IPS-20b (cell line): ENCODE results near the gene ECHS1.
"Not testable (repeated sequence)": the region's sequence is repeated elsewhere in the genome, so short reads cannot be mapped to it uniquely, and the experiment has no call there.

ENCODE experiments used
- H3K27ac ChIP-seq: one replicate; pipeline ENCODE4 v1.5.1; 2013; ENCODE audit warnings: low read length
- H3K27me3 ChIP-seq: 2 replicates; pipeline ENCODE4 v1.6.1; 2013; ENCODE audit warnings: mild to moderate bottlenecking, low read length, inconsistent platforms; ENCODE audit not compliant: insufficient read depth
- H3K36me3 ChIP-seq: 2 replicates; pipeline ENCODE4 v1.6.1; 2013; ENCODE audit warnings: low read depth, mild to moderate bottlenecking, inconsistent platforms, low read length, moderate library complexity; ENCODE audit not compliant: insufficient read depth
- H3K4me1 ChIP-seq: 2 replicates; pipeline ENCODE4 v1.6.1; 2013; ENCODE audit warnings: mild to moderate bottlenecking, control low read depth, inconsistent platforms, low read length, moderate library complexity; ENCODE audit not compliant: insufficient read depth
- H3K4me3 ChIP-seq: 2 replicates; pipeline ENCODE4 v1.5.1; 2013; ENCODE audit warnings: mild to moderate bottlenecking, low read length, inconsistent platforms
- H3K9ac ChIP-seq: 2 replicates; pipeline ENCODE4 v1.6.1; 2013; ENCODE audit warnings: low read depth, mild to moderate bottlenecking, inconsistent platforms, low read length, moderate library complexity
- H3K9me3 ChIP-seq: 2 replicates; pipeline ENCODE4 v1.6.1; 2013; ENCODE audit warnings: mild to moderate bottlenecking, low read depth, low read length, inconsistent platforms; ENCODE audit not compliant: insufficient read depth

The ECHS1 gene

DNA sequence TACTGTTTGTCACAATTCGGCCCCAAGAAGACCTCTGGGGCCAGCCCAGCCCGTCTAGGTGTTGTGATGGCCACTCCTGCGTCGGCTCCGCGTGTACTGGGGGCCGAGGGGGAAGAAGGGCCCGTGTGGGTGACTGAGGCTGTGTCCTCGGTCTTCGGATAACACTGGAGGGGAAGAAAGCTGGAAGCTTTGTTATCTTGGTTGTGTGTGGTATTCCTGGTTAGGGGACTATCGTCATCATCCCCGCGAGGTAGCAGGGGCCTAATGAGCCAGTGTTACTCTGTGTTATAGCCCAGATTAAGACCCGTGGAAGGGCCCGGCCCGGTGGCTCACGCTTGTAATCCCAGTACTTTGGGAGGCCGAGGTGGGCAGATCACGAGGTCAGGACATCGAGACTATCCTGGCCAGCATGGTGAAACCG lies 21.7 kb upstream of the ECHS1 start:
- H3K9ac ChIP-seq = peak overlapping the region; percentile 93
- no peaks in the 10 kb centered on the region for H3K9me3 ChIP-seq
- H3K4me1 ChIP-seq = no peaks in the 10 kb centered on the region
- peak overlapping the region; percentile 61 for H3K27ac ChIP-seq
- peak overlapping the region; percentile 99 for H3K4me3 ChIP-seq
- H3K27me3 ChIP-seq = no peaks in the 10 kb centered on the region
- peaks cover 39% of the 10 kb centered on the region for H3K36me3 ChIP-seq

DNA sequence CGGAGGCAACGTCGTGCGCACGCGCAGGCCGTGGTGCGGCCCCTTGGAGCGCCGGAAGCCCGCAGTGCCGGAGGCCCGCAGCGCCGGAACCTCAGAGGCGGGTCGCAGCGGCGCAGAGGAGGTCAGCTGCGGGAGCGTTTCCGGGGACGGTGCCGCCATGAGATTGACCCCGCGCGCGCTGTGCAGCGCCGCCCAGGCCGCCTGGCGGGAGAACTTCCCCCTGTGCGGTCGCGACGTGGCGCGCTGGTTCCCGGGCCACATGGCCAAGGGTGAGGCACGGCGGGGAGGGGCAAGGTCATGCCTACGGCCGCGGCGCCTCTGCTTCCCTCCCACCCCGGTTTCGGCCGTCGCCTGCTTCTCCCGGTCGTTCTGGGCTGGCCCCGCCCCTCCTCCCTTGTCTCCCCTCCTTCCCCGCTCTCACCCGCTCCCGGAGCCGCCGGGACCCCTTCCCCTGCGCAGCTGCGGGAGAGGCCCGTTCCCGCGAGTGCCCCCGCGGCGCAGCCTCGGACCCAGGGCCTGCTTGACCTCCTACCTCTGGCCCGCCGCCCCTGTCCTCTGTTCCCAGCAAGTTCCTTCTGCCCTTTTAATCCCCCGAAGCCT lies 21.0 kb upstream of the ECHS1 start, which contains the start of gene MTG1:
MTG1 (plus strand) TSS at position 94 of the 600 bp plus-strand sequence; CDS start at position 158, 64 bp downstream.
- Histone ChIP-seq H3K27me3 (no peaks in the 10 kb centered on the region), H3K4me3 (peak within 1 kb of the TSS; percentile 99), H3K4me1 (no peaks in the 10 kb centered on the region), H3K27ac (peak within 1 kb of the TSS; percentile 61), H3K9me3 (no peaks in the 10 kb centered on the region), H3K9ac (peak within 1 kb of the TSS; percentile 93), H3K36me3 (peaks cover 33% of the 10 kb centered on the region)

- Histone ChIP-seq H3K27ac (no peak overlapping the region), H3K9ac (peak overlapping the region; percentile 79; the same call in 1 of the 2 replicates)
These were observed 20.4 kb upstream of the ECHS1 start for GRCh38 chr10:133393401-133394063.

GRCh38 chr10:133391761-133392518 lies 18.8 kb upstream of the ECHS1 start:
- Histone ChIP-seq H3K4me3 (no peak overlapping the region), H3K9ac (no peak overlapping the region)

More at GRCh38 chr10:133393401-133394063, 20.4 kb upstream of the ECHS1 start:
- Histone ChIP-seq H3K4me1 (no peaks in the 10 kb centered on the region), H3K9me3 (no peaks in the 10 kb centered on the region), H3K36me3 (peaks cover 27% of the 10 kb centered on the region), H3K4me3 (peak overlapping the region; percentile 99), H3K27me3 (no peaks in the 10 kb centered on the region)

DNA sequence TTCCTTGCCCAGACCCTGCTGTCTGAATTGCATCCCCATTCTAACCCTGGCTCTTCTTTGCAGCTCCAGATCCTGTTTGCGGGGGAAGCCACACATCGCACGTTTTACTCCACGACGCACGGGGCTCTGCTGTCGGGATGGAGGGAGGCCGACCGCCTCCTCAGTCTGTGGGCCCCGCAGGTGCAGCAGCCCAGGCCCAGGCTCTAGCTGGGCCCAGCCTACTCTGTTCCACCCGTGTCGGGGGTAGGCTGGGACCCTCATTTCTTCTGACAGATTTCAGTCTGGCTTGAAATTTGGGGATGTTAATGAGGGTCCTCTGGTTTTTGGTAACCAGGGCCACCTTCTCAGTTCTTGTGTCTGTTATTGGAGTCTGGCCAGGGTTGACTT lies 18.1 kb upstream of the ECHS1 start:
- H3K4me1 ChIP-seq = no peaks in the 10 kb centered on the region
- H3K36me3 ChIP-seq = peaks cover 9% of the 10 kb centered on the region
- H3K4me3 ChIP-seq = no peak overlapping the region
- H3K27me3 ChIP-seq = no peaks in the 10 kb centered on the region
- H3K27ac ChIP-seq = no peak overlapping the region
- no peaks in the 10 kb centered on the region for H3K9me3 ChIP-seq
- no peak overlapping the region for H3K9ac ChIP-seq

More at GRCh38 chr10:133391761-133392518, 18.8 kb upstream of the ECHS1 start:
- Histone ChIP-seq H3K4me1 (no peaks in the 10 kb centered on the region), H3K27me3 (no peaks in the 10 kb centered on the region), H3K36me3 (peaks cover 14% of the 10 kb centered on the region), H3K9me3 (no peaks in the 10 kb centered on the region), H3K27ac (no peak overlapping the region)

DNA sequence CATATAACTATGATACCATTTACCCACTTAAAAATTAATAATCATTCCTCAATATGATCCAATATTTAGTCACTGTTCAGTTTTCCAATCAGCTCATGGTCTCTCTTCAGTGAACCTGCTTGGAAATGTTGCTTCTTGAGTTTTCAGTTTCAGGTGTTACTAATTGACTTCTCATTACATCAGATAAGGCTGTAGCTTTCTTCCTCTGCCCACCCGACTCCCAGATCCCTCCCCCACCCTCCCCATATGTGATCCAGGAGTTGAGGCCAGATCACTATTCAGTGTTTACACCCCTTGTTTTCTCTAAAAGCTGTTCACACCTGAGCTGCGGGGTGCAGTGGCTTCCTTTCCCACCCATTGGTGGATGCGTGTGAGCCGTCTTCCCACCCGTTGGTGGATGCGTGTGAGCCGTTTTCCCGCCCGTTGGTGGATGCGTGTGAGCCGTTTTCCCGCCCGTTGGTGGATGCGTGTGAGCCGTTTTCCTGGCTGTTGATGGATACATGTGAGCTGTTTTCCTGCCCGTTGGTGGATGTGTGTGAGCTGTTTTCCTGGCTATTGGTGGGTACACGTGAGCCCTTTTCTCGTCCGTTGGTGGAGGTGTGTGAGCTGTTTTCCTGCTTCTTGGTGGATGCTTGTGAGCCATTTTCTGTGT lies 17.6 kb upstream of the ECHS1 start:
- no peaks in the 10 kb centered on the region for H3K4me1 ChIP-seq
- H3K4me3 ChIP-seq = no peak overlapping the region
- H3K9ac ChIP-seq = no peak overlapping the region
- H3K27ac ChIP-seq = no peak overlapping the region
- no peaks in the 10 kb centered on the region for H3K9me3 ChIP-seq
- H3K36me3 ChIP-seq = peaks cover 4% of the 10 kb centered on the region
- H3K27me3 ChIP-seq = no peaks in the 10 kb centered on the region

DNA sequence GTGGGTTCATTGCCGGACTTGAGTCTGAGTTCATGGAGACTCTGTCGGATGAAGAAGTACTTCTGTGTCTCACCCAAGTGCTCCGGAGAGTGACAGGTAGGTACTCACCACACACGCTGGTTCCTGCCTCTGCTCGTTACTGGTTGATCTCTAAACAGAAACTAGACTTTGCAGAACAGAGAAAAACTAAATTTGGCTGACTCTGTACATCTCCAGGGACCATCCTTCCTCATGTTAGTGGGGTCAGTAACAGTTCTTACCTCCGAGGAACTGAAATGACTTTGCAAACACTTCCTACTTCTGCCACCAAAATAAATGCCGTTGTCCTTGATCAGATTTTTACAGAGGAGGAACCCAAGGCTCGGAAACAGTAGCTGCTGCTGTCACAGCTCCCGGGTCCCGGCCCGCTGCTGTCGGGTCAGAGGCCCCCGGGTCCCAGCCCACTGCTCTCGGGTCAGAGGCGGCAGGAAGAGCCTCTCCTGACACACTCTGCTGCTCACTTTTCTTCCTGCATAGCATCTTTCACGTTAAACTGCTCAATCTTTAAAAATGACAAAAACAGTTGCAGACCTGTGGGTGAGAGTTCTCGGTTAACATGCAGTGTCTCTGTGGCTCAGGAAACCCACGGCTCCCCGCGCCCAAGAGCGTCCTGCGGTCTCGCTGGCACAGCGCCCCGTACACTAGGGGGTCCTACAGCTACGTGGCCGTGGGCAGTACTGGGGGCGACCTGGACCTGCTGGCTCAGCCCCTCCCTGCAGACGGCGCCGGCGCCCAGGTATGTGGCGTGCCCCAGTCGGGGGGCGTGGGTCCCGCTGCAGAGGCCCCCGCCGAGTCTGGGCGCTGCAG lies 16.0 kb upstream of the ECHS1 start:
- no peak overlapping the region for H3K27ac ChIP-seq

DNA sequence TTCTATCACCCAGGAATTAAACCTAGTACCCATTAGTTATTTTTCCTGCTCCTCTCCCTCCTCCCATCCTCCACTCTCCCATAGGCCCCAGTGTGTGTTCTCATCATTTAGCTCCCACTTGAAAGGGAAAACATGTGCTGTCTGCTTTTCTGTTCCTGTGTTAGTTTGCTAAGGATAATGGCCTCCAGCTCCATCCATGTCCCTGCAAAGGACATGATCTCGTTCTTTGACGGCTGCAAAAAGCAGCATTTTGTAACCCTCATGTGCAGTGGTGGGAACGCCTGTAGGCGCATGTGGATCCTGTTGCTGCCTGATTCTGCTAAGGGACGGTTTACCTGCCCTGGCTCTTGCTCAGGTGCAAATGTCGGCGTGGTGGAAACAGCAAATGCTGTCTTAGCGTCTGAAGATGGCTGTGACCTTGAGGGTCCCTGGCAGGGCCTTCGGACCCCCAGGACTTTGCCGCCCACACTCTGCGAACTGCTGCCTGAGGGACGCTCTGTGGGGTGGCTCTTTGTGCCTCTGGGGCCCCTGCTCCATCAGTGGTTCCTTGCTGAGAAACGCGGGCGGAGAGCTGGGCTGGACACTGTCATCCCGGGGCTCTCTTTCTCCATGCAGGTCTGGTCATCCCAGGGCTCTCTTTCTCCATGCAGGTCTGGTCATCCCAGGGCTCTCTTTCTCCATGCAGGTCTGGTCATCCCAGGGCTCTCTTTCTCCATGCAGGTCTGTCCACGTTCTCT lies 15.2 kb upstream of the ECHS1 start:
- H3K4me1 ChIP-seq = no peaks in the 10 kb centered on the region
- no peak overlapping the region for H3K27ac ChIP-seq
- H3K9me3 ChIP-seq = no peaks in the 10 kb centered on the region
- H3K27me3 ChIP-seq = no peaks in the 10 kb centered on the region
- H3K4me3 ChIP-seq = no peak overlapping the region
- no peak overlapping the region for H3K9ac ChIP-seq
- no peaks in the 10 kb centered on the region for H3K36me3 ChIP-seq

More for the DNA sequence above, 16.0 kb upstream of the ECHS1 start:
- Histone ChIP-seq H3K9ac (no peak overlapping the region), H3K36me3 (no peaks in the 10 kb centered on the region), H3K27me3 (no peaks in the 10 kb centered on the region), H3K9me3 (no peaks in the 10 kb centered on the region), H3K4me3 (no peak overlapping the region), H3K4me1 (no peaks in the 10 kb centered on the region)

DNA sequence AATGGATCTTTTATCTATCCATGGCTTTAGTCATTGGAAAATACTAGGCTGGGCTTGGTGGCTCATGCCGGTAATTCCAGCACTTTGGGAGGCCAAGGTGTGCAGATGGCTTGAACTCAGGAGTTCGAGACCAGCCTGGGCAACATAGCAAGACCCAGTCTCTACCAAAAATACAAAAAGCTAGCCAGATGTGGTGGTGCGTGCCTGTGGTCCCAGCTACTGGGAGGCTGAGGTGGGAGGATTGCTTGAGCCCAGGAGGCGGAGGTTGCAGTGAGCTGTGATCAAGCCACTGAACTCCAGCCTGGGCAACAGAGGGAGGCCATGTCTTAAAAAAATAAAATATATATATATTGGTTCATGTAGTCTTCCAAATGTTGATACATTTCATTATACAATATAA lies 13.8 kb upstream of the ECHS1 start:
- not testable (repeated sequence) for H3K4me3 ChIP-seq, H3K27ac ChIP-seq, H3K36me3 ChIP-seq, H3K9ac ChIP-seq, H3K4me1 ChIP-seq, H3K9me3 ChIP-seq, H3K27me3 ChIP-seq

DNA sequence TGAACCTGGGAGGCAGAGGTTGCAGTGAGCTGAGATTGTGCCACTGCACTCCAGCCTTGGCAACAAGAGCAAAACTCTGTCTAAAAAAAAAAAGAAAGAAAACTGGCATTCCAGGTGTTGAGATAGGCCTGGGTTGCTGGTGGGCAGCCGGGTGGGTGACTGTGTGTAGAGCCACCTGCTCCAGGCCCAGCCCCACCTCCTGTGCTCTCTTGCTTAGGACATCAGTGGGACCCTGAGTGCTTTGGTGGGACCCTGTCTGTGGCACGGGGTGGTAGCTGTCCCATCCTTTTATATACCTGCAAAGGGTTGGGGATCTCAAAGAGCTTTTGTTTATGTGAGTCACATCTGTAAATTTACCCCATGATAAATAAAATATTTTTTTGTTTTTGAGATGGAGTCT lies 12.1 kb upstream of the ECHS1 start:
- Histone ChIP-seq H3K27me3 (peaks cover 3% of the 10 kb centered on the region), H3K4me3 (no peak overlapping the region), H3K9ac (no peak overlapping the region), H3K9me3 (no peaks in the 10 kb centered on the region), H3K27ac (no peak overlapping the region), H3K36me3 (no peaks in the 10 kb centered on the region), H3K4me1 (no peaks in the 10 kb centered on the region)
